HG03103 (cell line): Measurements from ENCODE around the gene TMEM186.
"Not testable (repeated sequence)": the region's sequence is repeated elsewhere in the genome, so short reads cannot be mapped to it uniquely, and the experiment has no call there.

Experiments used
- ATAC-seq: cut with Tn5 transposase; IDR thresholded peaks from one replicate; pipeline ENCODE4 v1.9.1; 2021; ENCODE audit warnings: low read depth; ENCODE audit not compliant: unreplicated experiment

TMEM186 gene

GRCh38 chr16:8797364-8798173 lies at the start of gene TMEM186, which contains the start of gene PMM2:
TMEM186 (minus strand) TSS chr16:8797639; CDS start chr16:8797614, 25 bp downstream.
PMM2 (plus strand) TSS chr16:8797839; CDS start chr16:8797883, 44 bp downstream.
- ATAC-seq = peak; percentile 87

GRCh38 chr16:8847145-8847544 lies 49.7 kb upstream of the TMEM186 start:
- no peak for ATAC-seq

GRCh38 chr16:8846401-8846932 lies 49.0 kb upstream of the TMEM186 start:
- ATAC-seq = no peak

GRCh38 chr16:8845699-8846298 lies 48.4 kb upstream of the TMEM186 start:
- no peak for ATAC-seq

- not testable (repeated sequence) for ATAC-seq
Measured at GRCh38 chr16:8843296-8843695, 45.9 kb upstream of the TMEM186 start.

- ATAC-seq = not testable (repeated sequence)
Measured at GRCh38 chr16:8842016-8842415, 44.6 kb upstream of the TMEM186 start.

- ATAC-seq = not testable (repeated sequence)
Measured at GRCh38 chr16:8837594-8837993, 40.2 kb upstream of the TMEM186 start.

GRCh38 chr16:8836797-8837196 lies 39.4 kb upstream of the TMEM186 start:
- not testable (repeated sequence) for ATAC-seq

GRCh38 chr16:8832717-8833105 lies 35.3 kb upstream of the TMEM186 start:
- no peak for ATAC-seq

GRCh38 chr16:8831871-8832716 lies 34.7 kb upstream of the TMEM186 start:
- no peak for ATAC-seq

- ATAC-seq = no peak
Measured at GRCh38 chr16:8831450-8831849, 34.0 kb upstream of the TMEM186 start.

GRCh38 chr16:8828541-8829165 lies 31.2 kb upstream of the TMEM186 start:
- ATAC-seq = no peak

- no peak for ATAC-seq
Measured at GRCh38 chr16:8826278-8826879, 28.9 kb upstream of the TMEM186 start.

- ATAC-seq = no peak
Measured at GRCh38 chr16:8822403-8822802, 25.0 kb upstream of the TMEM186 start.

GRCh38 chr16:8819411-8820034 lies 22.1 kb upstream of the TMEM186 start:
- ATAC-seq = no peak

- peak; percentile 83 for ATAC-seq
Measured at GRCh38 chr16:8818504-8819270, 21.2 kb upstream of the TMEM186 start.

GRCh38 chr16:8816967-8817655 lies 19.7 kb upstream of the TMEM186 start:
- ATAC-seq = no peak
